ENCODE measurements around the gene GCAT. TPM values are rescaled to one million over a fixed set of nuclear protein-coding genes. Genes with fewer than 3 reads are reported as not detected.

GCAT gene
- total and polyA plus RNA-seq, 2 of the 13 experiments (the other 11 are each of a cell fraction or from before 2014, with no cell fraction given): 28.0 to 50.3 TPM

DNA sequence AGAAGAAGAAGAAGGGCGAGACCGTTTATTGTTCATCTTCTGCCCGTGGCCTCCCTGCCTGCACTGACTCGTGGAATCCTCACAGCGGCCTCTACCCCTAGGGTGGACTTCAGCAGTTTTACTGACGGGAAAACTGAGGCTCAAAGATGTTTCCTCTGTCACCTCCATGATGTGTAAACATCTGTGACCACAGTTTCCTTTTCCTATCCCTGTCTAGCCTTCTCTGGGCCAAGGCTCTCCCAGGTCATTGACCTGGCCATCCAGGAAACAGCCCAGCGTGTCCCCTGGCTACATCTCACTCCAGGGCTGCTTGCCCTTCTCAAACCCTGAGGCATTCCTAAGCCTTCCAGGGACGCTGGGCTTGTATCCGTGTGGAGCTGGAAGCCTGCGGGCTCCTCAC lies 49.0 kb upstream of the GCAT start (continued):
- TF ChIP-seq, protein P1, sequence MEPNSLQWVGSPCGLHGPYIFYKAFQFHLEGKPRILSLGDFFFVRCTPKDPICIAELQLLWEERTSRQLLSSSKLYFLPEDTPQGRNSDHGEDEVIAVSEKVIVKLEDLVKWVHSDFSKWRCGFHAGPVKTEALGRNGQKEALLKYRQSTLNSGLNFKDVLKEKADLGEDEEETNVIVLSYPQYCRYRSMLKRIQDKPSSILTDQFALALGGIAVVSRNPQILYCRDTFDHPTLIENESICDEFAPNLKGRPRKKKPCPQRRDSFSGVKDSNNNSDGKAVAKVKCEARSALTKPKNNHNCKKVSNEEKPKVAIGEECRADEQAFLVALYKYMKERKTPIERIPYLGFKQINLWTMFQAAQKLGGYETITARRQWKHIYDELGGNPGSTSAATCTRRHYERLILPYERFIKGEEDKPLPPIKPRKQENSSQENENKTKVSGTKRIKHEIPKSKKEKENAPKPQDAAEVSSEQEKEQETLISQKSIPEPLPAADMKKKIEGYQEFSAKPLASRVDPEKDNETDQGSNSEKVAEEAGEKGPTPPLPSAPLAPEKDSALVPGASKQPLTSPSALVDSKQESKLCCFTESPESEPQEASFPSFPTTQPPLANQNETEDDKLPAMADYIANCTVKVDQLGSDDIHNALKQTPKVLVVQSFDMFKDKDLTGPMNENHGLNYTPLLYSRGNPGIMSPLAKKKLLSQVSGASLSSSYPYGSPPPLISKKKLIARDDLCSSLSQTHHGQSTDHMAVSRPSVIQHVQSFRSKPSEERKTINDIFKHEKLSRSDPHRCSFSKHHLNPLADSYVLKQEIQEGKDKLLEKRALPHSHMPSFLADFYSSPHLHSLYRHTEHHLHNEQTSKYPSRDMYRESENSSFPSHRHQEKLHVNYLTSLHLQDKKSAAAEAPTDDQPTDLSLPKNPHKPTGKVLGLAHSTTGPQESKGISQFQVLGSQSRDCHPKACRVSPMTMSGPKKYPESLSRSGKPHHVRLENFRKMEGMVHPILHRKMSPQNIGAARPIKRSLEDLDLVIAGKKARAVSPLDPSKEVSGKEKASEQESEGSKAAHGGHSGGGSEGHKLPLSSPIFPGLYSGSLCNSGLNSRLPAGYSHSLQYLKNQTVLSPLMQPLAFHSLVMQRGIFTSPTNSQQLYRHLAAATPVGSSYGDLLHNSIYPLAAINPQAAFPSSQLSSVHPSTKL (CRISPR knock-in tag; IDR thresholded peaks at IDR 0.05): peak; percentile 45
- TF ChIP-seq HDAC1 (CRISPR knock-in tag; IDR thresholded peaks at IDR 0.05) (no peak; the same call in 1 of the 2 replicates), RXRB (CRISPR knock-in tag; IDR thresholded peaks at IDR 0.05; ENCODE audit: borderline replicate concordance) (peak; percentile 95), ZBTB21 (CRISPR knock-in tag; IDR thresholded peaks at IDR 0.05) (no peak), RXRA (CRISPR knock-in tag; IDR thresholded peaks at IDR 0.05) (peak; percentile 92), AKAP8 (CRISPR knock-in tag; IDR thresholded peaks at IDR 0.05) (no peak), ETV5 (CRISPR knock-in tag; IDR thresholded peaks at IDR 0.05; ENCODE audit: borderline replicate concordance) (peak; percentile 48; the same call in 1 of the 2 replicates), FOXA3 (CRISPR knock-in tag; IDR thresholded peaks at IDR 0.05) (peak; percentile 63), RFX3 (CRISPR knock-in tag; IDR thresholded peaks at IDR 0.05) (no peak), ELF3 (CRISPR knock-in tag; IDR thresholded peaks at IDR 0.05) (peak; percentile 41; the same call in 1 of the 2 replicates), SKI (IDR thresholded peaks at IDR 0.05; ENCODE audit: partially characterized antibody) (peak; percentile 71), DR1 (CRISPR knock-in tag; IDR thresholded peaks at IDR 0.05) (no peak), GABPA (IDR thresholded peaks at IDR 0.05; ENCODE audit: low read depth, low read length) (no peak), GABPA (CRISPR knock-in tag; IDR thresholded peaks at IDR 0.05; ENCODE audit: low read depth) (no peak), ZMAT3 (CRISPR knock-in tag; conservative IDR thresholded peaks at IDR 0.05) (0 out of 2 replicates have a peak, but pooled peaks have one; percentile 20), ZBTB38 (CRISPR knock-in tag; IDR thresholded peaks at IDR 0.05) (0 out of 2 replicates have a peak, but pooled peaks have one; percentile 25), ZNF337 (CRISPR knock-in tag; IDR thresholded peaks at IDR 0.05; ENCODE audit: borderline replicate concordance, low read depth) (no peak), BCL6 (CRISPR knock-in tag; IDR thresholded peaks at IDR 0.05) (peak; percentile 95), YEATS4 (CRISPR knock-in tag; IDR thresholded peaks at IDR 0.05; ENCODE audit: borderline replicate concordance) (no peak), ZNF629 (CRISPR knock-in tag; conservative IDR thresholded peaks at IDR 0.05) (peak; percentile 63), MZF1 (CRISPR knock-in tag; IDR thresholded peaks at IDR 0.05; ENCODE audit: borderline replicate concordance) (no peak), SALL1 (CRISPR knock-in tag; IDR thresholded peaks at IDR 0.05) (0 out of 2 replicates have a peak, but pooled peaks have one; percentile 9)
- TF ChIP-seq, protein P2, sequence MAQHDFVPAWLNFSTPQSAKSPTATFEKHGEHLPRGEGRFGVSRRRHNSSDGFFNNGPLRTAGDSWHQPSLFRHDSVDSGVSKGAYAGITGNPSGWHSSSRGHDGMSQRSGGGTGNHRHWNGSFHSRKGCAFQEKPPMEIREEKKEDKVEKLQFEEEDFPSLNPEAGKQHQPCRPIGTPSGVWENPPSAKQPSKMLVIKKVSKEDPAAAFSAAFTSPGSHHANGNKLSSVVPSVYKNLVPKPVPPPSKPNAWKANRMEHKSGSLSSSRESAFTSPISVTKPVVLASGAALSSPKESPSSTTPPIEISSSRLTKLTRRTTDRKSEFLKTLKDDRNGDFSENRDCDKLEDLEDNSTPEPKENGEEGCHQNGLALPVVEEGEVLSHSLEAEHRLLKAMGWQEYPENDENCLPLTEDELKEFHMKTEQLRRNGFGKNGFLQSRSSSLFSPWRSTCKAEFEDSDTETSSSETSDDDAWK (CRISPR knock-in tag; IDR thresholded peaks at IDR 0.05): no peak
- TF ChIP-seq, protein P3, sequence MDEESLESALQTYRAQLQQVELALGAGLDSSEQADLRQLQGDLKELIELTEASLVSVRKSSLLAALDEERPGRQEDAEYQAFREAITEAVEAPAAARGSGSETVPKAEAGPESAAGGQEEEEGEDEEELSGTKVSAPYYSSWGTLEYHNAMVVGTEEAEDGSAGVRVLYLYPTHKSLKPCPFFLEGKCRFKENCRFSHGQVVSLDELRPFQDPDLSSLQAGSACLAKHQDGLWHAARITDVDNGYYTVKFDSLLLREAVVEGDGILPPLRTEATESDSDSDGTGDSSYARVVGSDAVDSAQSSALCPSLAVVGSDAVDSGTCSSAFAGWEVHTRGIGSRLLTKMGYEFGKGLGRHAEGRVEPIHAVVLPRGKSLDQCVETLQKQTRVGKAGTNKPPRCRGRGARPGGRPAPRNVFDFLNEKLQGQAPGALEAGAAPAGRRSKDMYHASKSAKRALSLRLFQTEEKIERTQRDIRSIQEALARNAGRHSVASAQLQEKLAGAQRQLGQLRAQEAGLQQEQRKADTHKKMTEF (CRISPR knock-in tag; IDR thresholded peaks at IDR 0.05): no peak
- TF ChIP-seq, protein P4, sequence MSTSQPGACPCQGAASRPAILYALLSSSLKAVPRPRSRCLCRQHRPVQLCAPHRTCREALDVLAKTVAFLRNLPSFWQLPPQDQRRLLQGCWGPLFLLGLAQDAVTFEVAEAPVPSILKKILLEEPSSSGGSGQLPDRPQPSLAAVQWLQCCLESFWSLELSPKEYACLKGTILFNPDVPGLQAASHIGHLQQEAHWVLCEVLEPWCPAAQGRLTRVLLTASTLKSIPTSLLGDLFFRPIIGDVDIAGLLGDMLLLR (CRISPR knock-in tag; IDR thresholded peaks at IDR 0.05): no peak
- TF ChIP-seq, protein P5, sequence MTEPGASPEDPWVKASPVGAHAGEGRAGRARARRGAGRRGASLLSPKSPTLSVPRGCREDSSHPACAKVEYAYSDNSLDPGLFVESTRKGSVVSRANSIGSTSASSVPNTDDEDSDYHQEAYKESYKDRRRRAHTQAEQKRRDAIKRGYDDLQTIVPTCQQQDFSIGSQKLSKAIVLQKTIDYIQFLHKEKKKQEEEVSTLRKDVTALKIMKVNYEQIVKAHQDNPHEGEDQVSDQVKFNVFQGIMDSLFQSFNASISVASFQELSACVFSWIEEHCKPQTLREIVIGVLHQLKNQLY (CRISPR knock-in tag; IDR thresholded peaks at IDR 0.05): no peak
